Measurements from ENCODE around the gene NDUFA13.

The NDUFA13 gene

GRCh38 chr19:19527371-19527656, 11.3 kb downstream of the NDUFA13 start:
- Histone ChIP-seq H3K9me3 (ENCODE audit: control insufficient read depth, insufficient read depth, low read depth, low read length) (no peaks in the 10 kb centered on the region), H3K27ac (ENCODE audit: extremely low read depth, low read depth, low read length) (no peak overlapping the region), H3K4me1 (ENCODE audit: control insufficient read depth, insufficient read depth, low read length) (no peaks in the 10 kb centered on the region), H3K4me3 (ENCODE audit: low read depth, low read length) (no peak overlapping the region), H3K36me3 (ENCODE audit: control insufficient read depth in 2 of 2, insufficient read depth in 1 of 2, low read length in 2 of 2) (peaks cover 13 to 65% of the 10 kb centered on the region in 2 experiments; a peak in 2 of 3 replicates)
- ChIA-PET POLR2A (no interaction called here), CTCF (no interaction called here)
- TF ChIP-seq ZNF521 (tag by site-specific recombination; IDR thresholded peaks at IDR 0.05) = no peak
- no peak for TF ChIP-seq ZNF561 (tag by site-specific recombination; IDR thresholded peaks at IDR 0.05; ENCODE audit: borderline replicate concordance)
- TF ChIP-seq ZNF169 (tag by site-specific recombination; IDR thresholded peaks at IDR 0.05) = no peak
- no peak for TF ChIP-seq ZNF140 (tag by site-specific recombination; IDR thresholded peaks at IDR 0.05)
- TF ChIP-seq ZNF223 (tag by site-specific recombination; IDR thresholded peaks at IDR 0.05) = no peak
- TF ChIP-seq ZBTB48 (tag by site-specific recombination; IDR thresholded peaks at IDR 0.05) = no peak
- no peak for TF ChIP-seq ZNF350 (tag by site-specific recombination; IDR thresholded peaks at IDR 0.05)
- TF ChIP-seq ZNF560 (tag by site-specific recombination; IDR thresholded peaks at IDR 0.05; ENCODE audit: borderline replicate concordance) = no peak

- no peak overlapping the region for H3K4me3 ChIP-seq (ENCODE audit: low read depth, low read length)
- H3K9me3 ChIP-seq (ENCODE audit: control insufficient read depth, insufficient read depth, low read depth, low read length) = no peaks in the 10 kb centered on the region
- H3K36me3 ChIP-seq (ENCODE audit: control insufficient read depth in 2 of 2, insufficient read depth in 1 of 2, low read length in 2 of 2) = peaks cover 13 to 70% of the 10 kb centered on the region in 2 experiments; a peak in 2 of 3 replicates
- no peak overlapping the region for H3K27ac ChIP-seq (ENCODE audit: extremely low read depth, low read depth, low read length)
- ChIA-PET CTCF (no interaction called here), POLR2A (interaction anchor here (2.2 kb wide), 1 partner anchor 11 kb away, joined by 6 read pairs; the partner anchor contains the start of genes NDUFA13 and TSSK6)
- no peaks in the 10 kb centered on the region for H3K4me1 ChIP-seq (ENCODE audit: control insufficient read depth, insufficient read depth, low read length)
- TF ChIP-seq YY2 (tag by site-specific recombination; IDR thresholded peaks at IDR 0.05) (no peak), ZNF155 (tag by site-specific recombination; IDR thresholded peaks at IDR 0.05) (no peak), ZNF777 (tag by site-specific recombination; IDR thresholded peaks at IDR 0.05; ENCODE audit: borderline replicate concordance) (no peak), ZNF560 (tag by site-specific recombination; IDR thresholded peaks at IDR 0.05; ENCODE audit: borderline replicate concordance) (no peak), ZBTB17 (tag by site-specific recombination; IDR thresholded peaks at IDR 0.05) (no peak), INSM2 (tag by site-specific recombination; IDR thresholded peaks at IDR 0.05) (no peak), ZNF501 (tag by site-specific recombination; IDR thresholded peaks at IDR 0.05) (no peak), TRIM28 (IDR thresholded peaks at IDR 0.05; ENCODE audit: borderline replicate concordance, low read length) (no peak)
- TF ChIP-seq, protein P1, sequence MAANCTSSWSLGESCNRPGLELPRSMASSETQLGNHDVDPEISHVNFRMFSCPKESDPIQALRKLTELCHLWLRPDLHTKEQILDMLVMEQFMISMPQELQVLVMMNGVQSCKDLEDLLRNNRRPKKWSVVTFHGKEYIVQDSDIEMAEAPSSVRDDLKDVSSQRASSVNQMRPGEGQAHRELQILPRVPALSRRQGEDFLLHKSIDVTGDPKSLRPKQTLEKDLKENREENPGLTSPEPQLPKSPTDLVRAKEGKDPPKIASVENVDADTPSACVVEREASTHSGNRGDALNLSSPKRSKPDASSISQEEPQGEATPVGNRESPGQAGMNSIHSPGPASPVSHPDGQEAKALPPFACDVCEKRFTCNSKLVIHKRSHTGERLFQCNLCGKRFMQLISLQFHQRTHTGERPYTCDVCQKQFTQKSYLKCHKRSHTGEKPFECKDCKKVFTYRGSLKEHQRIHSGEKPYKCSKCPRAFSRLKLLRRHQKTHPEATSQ (tag by site-specific recombination; IDR thresholded peaks at IDR 0.05) = no peak
- TF ChIP-seq, protein P2, sequence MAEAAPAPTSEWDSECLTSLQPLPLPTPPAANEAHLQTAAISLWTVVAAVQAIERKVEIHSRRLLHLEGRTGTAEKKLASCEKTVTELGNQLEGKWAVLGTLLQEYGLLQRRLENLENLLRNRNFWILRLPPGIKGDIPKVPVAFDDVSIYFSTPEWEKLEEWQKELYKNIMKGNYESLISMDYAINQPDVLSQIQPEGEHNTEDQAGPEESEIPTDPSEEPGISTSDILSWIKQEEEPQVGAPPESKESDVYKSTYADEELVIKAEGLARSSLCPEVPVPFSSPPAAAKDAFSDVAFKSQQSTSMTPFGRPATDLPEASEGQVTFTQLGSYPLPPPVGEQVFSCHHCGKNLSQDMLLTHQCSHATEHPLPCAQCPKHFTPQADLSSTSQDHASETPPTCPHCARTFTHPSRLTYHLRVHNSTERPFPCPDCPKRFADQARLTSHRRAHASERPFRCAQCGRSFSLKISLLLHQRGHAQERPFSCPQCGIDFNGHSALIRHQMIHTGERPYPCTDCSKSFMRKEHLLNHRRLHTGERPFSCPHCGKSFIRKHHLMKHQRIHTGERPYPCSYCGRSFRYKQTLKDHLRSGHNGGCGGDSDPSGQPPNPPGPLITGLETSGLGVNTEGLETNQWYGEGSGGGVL (tag by site-specific recombination; IDR thresholded peaks at IDR 0.05) = no peak
- TF ChIP-seq, protein P3, sequence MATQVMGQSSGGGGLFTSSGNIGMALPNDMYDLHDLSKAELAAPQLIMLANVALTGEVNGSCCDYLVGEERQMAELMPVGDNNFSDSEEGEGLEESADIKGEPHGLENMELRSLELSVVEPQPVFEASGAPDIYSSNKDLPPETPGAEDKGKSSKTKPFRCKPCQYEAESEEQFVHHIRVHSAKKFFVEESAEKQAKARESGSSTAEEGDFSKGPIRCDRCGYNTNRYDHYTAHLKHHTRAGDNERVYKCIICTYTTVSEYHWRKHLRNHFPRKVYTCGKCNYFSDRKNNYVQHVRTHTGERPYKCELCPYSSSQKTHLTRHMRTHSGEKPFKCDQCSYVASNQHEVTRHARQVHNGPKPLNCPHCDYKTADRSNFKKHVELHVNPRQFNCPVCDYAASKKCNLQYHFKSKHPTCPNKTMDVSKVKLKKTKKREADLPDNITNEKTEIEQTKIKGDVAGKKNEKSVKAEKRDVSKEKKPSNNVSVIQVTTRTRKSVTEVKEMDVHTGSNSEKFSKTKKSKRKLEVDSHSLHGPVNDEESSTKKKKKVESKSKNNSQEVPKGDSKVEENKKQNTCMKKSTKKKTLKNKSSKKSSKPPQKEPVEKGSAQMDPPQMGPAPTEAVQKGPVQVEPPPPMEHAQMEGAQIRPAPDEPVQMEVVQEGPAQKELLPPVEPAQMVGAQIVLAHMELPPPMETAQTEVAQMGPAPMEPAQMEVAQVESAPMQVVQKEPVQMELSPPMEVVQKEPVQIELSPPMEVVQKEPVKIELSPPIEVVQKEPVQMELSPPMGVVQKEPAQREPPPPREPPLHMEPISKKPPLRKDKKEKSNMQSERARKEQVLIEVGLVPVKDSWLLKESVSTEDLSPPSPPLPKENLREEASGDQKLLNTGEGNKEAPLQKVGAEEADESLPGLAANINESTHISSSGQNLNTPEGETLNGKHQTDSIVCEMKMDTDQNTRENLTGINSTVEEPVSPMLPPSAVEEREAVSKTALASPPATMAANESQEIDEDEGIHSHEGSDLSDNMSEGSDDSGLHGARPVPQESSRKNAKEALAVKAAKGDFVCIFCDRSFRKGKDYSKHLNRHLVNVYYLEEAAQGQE (tag by site-specific recombination; IDR thresholded peaks at IDR 0.05) = no peak
- TF ChIP-seq, protein P4, sequence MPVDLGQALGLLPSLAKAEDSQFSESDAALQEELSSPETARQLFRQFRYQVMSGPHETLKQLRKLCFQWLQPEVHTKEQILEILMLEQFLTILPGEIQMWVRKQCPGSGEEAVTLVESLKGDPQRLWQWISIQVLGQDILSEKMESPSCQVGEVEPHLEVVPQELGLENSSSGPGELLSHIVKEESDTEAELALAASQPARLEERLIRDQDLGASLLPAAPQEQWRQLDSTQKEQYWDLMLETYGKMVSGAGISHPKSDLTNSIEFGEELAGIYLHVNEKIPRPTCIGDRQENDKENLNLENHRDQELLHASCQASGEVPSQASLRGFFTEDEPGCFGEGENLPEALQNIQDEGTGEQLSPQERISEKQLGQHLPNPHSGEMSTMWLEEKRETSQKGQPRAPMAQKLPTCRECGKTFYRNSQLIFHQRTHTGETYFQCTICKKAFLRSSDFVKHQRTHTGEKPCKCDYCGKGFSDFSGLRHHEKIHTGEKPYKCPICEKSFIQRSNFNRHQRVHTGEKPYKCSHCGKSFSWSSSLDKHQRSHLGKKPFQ (tag by site-specific recombination; IDR thresholded peaks at IDR 0.05) = no peak
Measured at GRCh38 chr19:19527674-19528625, 11.9 kb downstream of the NDUFA13 start.
